GM18867 (cell line): ENCODE data around the gene PRDM8.
"Not testable (repeated sequence)": the region's sequence is repeated elsewhere in the genome, so short reads cannot be mapped to it uniquely, and the experiment has no call there.

Experiments used
- ATAC-seq: cut with Tn5 transposase; IDR thresholded peaks from one replicate; pipeline ENCODE4 v1.9.1; 2021; ENCODE audit warnings: mild to moderate bottlenecking, moderate library complexity; ENCODE audit not compliant: unreplicated experiment

PRDM8 gene

GRCh38 chr4:80225595-80225994 is 28.3 kb downstream of the PRDM8 start:
- no peak for ATAC-seq

DNA sequence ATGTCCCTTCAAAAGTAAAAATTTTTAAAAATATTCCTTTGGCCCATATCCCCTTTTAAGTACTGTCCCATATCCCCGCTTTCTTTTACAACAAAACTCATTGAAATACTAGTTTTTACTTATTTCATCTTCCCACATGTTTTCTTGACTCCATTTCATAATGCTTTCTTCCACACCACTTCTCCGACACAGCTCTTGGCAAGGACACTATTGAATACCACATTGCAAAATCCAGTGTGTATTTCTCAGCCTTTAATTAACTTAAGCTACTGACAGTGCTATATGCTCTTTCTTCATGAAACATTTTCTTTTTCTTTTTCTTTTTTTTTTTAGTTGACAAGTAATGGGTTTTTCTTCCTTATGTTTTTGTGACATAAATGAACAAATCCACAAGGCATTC is 28.8 kb downstream of the PRDM8 start:
- ATAC-seq: no peak

- peak; percentile 73 for ATAC-seq
Observed at GRCh38 chr4:80228460-80228859, 31.2 kb downstream of the PRDM8 start.

DNA sequence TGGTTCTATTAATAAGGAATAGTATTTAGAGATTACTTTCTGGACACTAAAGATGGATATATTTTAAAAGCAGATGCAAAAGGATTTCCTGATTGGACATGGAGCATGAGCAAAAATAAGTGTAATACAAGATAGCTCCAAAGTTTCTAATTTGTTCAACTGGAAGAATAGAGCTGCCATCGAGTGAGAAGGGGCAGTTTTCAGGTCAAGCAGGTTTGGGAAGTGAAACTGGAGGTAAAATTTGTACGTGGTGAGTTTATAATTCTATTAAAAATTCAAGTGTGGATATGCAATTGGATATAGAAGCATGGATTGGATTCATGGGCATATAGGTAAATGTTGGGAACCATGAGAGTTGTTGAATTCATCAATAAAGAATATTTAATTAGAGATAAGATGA is 31.8 kb downstream of the PRDM8 start:
- peak; percentile 22 for ATAC-seq

GRCh38 chr4:80229590-80229989 is 32.3 kb downstream of the PRDM8 start:
- ATAC-seq: peak; percentile 91

DNA sequence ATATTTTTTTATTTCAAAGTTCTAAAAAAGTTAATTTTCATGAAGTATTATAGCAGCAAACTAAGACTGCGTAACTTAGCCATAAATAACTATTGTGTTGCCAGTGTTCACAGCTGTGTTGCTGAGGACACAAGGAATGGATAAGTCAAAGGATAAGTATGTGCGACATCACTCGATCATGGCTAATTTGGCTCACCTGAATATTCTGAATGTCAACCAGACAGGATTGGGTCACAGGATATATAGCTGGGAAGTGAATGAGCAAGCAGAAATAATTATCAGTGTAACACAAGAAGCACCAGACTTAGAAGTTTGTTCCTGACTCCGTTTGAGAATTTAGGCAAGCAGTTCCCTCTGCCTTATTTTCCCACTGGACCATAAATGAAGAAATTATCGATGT is 33.9 kb downstream of the PRDM8 start:
- ATAC-seq: no peak

- no peak for ATAC-seq
Observed at GRCh38 chr4:80232707-80233370, 35.5 kb downstream of the PRDM8 start.

GRCh38 chr4:80233390-80233789 is 36.1 kb downstream of the PRDM8 start:
- no peak for ATAC-seq

GRCh38 chr4:80235451-80235850 is 38.1 kb downstream of the PRDM8 start:
- ATAC-seq: no peak

- ATAC-seq: no peak
Observed at GRCh38 chr4:80237992-80238391, 40.7 kb downstream of the PRDM8 start.

DNA sequence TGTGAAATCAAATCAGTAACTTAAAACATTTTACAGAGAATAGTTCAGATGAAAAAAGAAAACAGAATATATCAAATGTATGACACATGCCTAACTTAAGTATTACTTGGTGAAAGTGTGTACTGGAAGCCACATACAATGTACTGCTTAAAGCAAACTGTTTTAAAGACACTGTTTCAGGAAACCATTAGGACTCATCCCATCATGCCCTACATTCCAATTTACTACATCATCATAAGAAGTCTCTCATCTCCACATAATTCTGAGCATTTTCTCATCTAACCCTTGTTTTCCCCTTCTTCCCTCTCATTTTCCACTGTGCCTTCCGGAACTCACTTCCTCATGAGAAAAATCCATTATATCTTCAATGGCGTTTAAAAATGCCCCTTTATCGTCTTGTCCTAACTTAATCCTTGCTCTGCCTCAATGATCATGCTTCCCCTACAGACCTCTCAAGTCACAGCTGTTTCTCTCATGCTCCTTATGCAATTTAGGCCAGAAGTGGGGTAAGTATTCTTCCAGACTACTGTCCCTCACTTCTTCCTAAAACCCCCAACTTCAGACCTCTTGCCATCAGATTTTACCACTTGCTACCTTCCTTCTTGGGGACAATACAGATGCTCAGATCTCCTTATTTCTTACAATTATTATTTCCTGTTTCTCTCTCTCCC is 42.3 kb downstream of the PRDM8 start:
- no peak for ATAC-seq

DNA sequence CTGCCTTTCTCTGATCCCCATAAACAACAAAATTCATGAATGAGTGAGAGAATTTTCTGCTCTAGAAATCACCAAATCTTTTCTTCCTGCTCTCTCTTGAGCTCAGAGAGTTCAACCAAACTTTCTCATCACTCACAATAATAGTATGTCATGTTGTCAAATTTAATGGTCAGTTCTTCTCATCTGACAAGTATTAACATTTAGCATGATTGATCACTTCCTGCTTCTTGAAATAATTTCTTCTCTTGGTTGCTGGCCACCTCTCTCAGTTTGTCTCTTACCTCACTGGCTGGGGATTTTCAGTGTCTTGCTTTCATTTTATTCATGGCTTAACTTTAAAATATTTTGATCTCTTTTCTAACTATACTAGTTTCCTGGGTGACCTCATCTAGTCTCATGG is 43.7 kb downstream of the PRDM8 start:
- peak; percentile 89 for ATAC-seq

DNA sequence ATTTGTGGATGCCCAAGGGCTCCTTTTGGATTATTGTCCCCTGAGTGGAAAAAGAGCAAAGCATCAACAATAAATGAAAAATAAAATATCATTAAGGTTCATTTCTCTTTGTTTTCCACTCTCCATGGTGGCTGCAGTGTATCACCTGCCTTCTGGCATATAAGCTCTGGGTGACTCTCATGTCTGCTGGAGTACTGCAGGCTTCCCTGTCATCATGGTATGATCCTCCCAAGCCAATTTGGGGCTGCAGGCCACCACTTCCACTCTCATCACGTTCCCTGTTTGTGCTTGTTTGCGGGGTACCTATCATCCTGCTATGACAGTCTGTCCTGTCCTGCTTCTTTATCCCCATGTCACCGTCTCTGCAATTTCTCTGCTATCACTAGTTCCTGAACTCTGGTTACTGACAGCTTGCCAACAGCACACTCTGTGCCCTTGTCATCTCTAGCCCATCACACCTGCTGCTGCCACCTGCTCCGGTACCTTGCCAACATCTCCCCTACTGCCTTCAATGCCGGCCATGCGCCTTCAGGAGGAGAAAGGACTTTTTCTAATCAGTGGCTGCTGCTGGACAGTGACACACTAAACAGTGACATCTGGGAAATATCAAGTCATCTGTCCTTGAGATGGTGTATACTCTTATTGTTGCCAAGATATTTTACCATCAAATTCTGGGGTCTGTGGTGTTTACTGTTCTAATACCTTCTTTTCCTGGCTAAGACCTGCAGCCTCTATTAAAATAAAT is 46.1 kb downstream of the PRDM8 start:
- no peak for ATAC-seq

- ATAC-seq: not testable (repeated sequence)
Observed at GRCh38 chr4:80247484-80247883, 50.2 kb downstream of the PRDM8 start.

GRCh38 chr4:80249144-80249543 is 51.8 kb downstream of the PRDM8 start:
- no peak for ATAC-seq

- ATAC-seq: no peak
Observed at GRCh38 chr4:80252427-80252826, 55.1 kb downstream of the PRDM8 start.

GRCh38 chr4:80252953-80253352 is 55.6 kb downstream of the PRDM8 start:
- ATAC-seq: no peak

- ATAC-seq: peak; percentile 56
Observed at GRCh38 chr4:80253510-80253909, 56.2 kb downstream of the PRDM8 start.
